BLaER1 treated with 17β-estradiol and CSF1 and Interleukin-3, amounts not matched to agents 10 nM and 100 nM (cell line): Measurements from ENCODE around the gene WNT3.

ENCODE experiments used
- H3K27ac ChIP-seq, 11 experiments: shearing (Covaris generic); formaldehyde crosslinking; 2 replicates each; pipeline ENCODE4 v1.8.1; 2022
- H3K27me3 ChIP-seq, 11 experiments: shearing (Covaris generic); formaldehyde crosslinking; 2 replicates each; pipeline ENCODE4 v1.8.1; 2022
- H3K36me3 ChIP-seq, 11 experiments: shearing (Covaris generic); formaldehyde crosslinking; 2 replicates each; pipeline ENCODE4 v1.8.1; 2022
- H3K4me1 ChIP-seq, 10 experiments: shearing (Covaris generic); formaldehyde crosslinking; 2 replicates each; pipeline ENCODE4 v1.8.1; 2022
- H3K4me2 ChIP-seq, 11 experiments: shearing (Covaris generic); formaldehyde crosslinking; 2 replicates each; pipeline ENCODE4 v1.8.1; 2022
- H3K4me3 ChIP-seq, 10 experiments: shearing (Covaris generic); formaldehyde crosslinking; 2 replicates each; pipeline ENCODE4 v1.8.1; 2022
- H3K9ac ChIP-seq, 11 experiments: shearing (Covaris generic); formaldehyde crosslinking; 2 replicates each; pipeline ENCODE4 v1.8.1; 2022
- H3K9me3 ChIP-seq, 11 experiments: shearing (Covaris generic); formaldehyde crosslinking; replicated peaks in 1 of 11; 2 replicates each; pipeline ENCODE4 v1.8.1; 2022
- H4K20me1 ChIP-seq, 11 experiments: shearing (Covaris generic); formaldehyde crosslinking; 2 replicates each; pipeline ENCODE4 v1.8.1; 2022
- Cebpa-rat ChIP-seq, 11 experiments: shearing (Covaris generic); IDR thresholded peaks; 2 replicates each; pipeline ENCODE4 v1.8.1; 2022

The WNT3 gene

GRCh38 chr17:46854948-46855347 is 36.5 kb upstream of the WNT3 start:
- Histone ChIP-seq H3K27me3 (peaks cover 38 to 48% (median 45%) of the 10 kb centered on the region in 11 experiments), H3K27ac (no peak overlapping the region), H3K9ac (no peak overlapping the region), H3K4me3 (no peak overlapping the region), H3K4me1 (peaks cover 7 to 13% (median 10%) of the 10 kb centered on the region in 10 experiments; a peak in 15 of 20 replicates), H3K9me3 (no peaks in the 10 kb centered on the region), H4K20me1 (peaks cover 0 to 16% (median 0%) of the 10 kb centered on the region in 11 experiments; a peak in 4 of 22 replicates), H3K36me3 (no peaks in the 10 kb centered on the region), H3K4me2 (no peak overlapping the region)
- no peak for TF ChIP-seq Cebpa-rat (IDR thresholded peaks at IDR 0.05)

GRCh38 chr17:46854515-46854914 is 36.0 kb upstream of the WNT3 start:
- H3K4me3 ChIP-seq: no peak overlapping the region
- H3K27ac ChIP-seq: no peak overlapping the region
- H4K20me1 ChIP-seq: peaks cover 0 to 16% (median 0%) of the 10 kb centered on the region in 11 experiments; a peak in 4 of 22 replicates
- H3K27me3 ChIP-seq: peaks cover 42 to 52% (median 50%) of the 10 kb centered on the region in 11 experiments
- H3K4me1 ChIP-seq: peaks cover 7 to 13% (median 10%) of the 10 kb centered on the region in 10 experiments; a peak in 15 of 20 replicates
- no peaks in the 10 kb centered on the region for H3K36me3 ChIP-seq
- TF ChIP-seq Cebpa-rat (IDR thresholded peaks at IDR 0.05): no peak
- no peak overlapping the region for H3K9ac ChIP-seq
- H3K9me3 ChIP-seq: no peaks in the 10 kb centered on the region
- no peak overlapping the region for H3K4me2 ChIP-seq

DNA sequence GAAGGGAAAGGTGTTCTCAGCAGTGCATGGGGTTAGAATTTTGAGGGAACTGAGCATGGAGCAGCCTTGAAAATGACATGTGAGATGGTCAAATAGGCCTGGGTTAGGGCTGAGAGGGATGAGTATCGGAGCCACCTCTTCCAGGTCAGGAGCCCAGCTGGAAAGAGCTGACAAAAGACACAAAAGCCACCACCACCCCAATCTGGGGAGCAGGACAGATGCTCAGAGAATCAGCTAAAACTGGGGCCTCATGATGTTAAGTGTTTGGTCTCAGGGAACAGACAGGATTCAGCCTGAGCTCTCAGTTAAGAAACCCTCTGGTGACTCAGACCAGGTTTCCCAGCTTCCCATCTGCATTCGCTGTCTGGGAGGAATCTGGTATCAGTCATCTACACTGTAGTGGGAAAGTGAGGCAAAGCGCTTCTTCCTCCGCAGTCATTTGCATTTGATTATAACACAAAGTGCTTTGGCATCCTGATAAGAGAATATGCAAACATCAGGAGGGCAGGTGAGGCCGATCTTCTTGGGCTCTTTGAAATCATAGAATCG is 35.5 kb upstream of the WNT3 start:
- Histone ChIP-seq H3K4me3 (no peak overlapping the region), H3K4me1 (peaks cover 7 to 13% (median 10%) of the 10 kb centered on the region in 10 experiments; a peak in 15 of 20 replicates), H4K20me1 (peaks cover 0 to 20% (median 0%) of the 10 kb centered on the region in 11 experiments; a peak in 5 of 22 replicates), H3K36me3 (no peaks in the 10 kb centered on the region), H3K27ac (no peak overlapping the region), H3K9ac (no peak overlapping the region), H3K9me3 (no peaks in the 10 kb centered on the region), H3K27me3 (peaks cover 47 to 57% (median 55%) of the 10 kb centered on the region in 11 experiments), H3K4me2 (no peak overlapping the region)
- no peak for TF ChIP-seq Cebpa-rat (IDR thresholded peaks at IDR 0.05)

GRCh38 chr17:46851029-46851741 is 32.7 kb upstream of the WNT3 start, which contains the start of gene WNT9B:
Gene WNT9B (plus strand): TSS chr17:46851583. CDS start chr17:46851639, 56 bp downstream.
- H3K9ac ChIP-seq: peak within 1 kb of the TSS in 3 of 11 experiments; percentile 6 to 58 (median 13); a peak in 2 of 22 replicates
- H3K4me2 ChIP-seq: peak within 1 kb of the TSS; percentile 54 to 86 (median 75)
- H3K36me3 ChIP-seq: no peaks in the 10 kb centered on the region
- H4K20me1 ChIP-seq: peaks cover 0 to 20% (median 0%) of the 10 kb centered on the region in 11 experiments; a peak in 5 of 22 replicates
- H3K9me3 ChIP-seq: no peaks in the 10 kb centered on the region
- no peak for TF ChIP-seq Cebpa-rat (IDR thresholded peaks at IDR 0.05)
- peak within 1 kb of the TSS; percentile 28 to 61 (median 46); a peak in 18 of 20 replicates for H3K4me3 ChIP-seq
- H3K27me3 ChIP-seq: peaks cover 49 to 67% (median 61%) of the 10 kb centered on the region in 11 experiments
- peaks cover 7 to 13% (median 10%) of the 10 kb centered on the region in 10 experiments; a peak in 15 of 20 replicates for H3K4me1 ChIP-seq
- no peak within 1 kb of the TSS for H3K27ac ChIP-seq

- Histone ChIP-seq H3K4me1 (peaks cover 7 to 13% (median 10%) of the 10 kb centered on the region in 10 experiments; a peak in 15 of 20 replicates), H3K9me3 (no peaks in the 10 kb centered on the region), H3K4me2 (no peak overlapping the region), H3K36me3 (no peaks in the 10 kb centered on the region), H3K27me3 (peaks cover 49 to 67% (median 61%) of the 10 kb centered on the region in 11 experiments), H3K9ac (no peak overlapping the region), H3K27ac (no peak overlapping the region), H3K4me3 (no peak overlapping the region), H4K20me1 (peaks cover 0 to 20% (median 0%) of the 10 kb centered on the region in 11 experiments; a peak in 5 of 22 replicates)
- TF ChIP-seq Cebpa-rat (IDR thresholded peaks at IDR 0.05): no peak
Observed at GRCh38 chr17:46850688-46851028, 32.2 kb upstream of the WNT3 start.

DNA sequence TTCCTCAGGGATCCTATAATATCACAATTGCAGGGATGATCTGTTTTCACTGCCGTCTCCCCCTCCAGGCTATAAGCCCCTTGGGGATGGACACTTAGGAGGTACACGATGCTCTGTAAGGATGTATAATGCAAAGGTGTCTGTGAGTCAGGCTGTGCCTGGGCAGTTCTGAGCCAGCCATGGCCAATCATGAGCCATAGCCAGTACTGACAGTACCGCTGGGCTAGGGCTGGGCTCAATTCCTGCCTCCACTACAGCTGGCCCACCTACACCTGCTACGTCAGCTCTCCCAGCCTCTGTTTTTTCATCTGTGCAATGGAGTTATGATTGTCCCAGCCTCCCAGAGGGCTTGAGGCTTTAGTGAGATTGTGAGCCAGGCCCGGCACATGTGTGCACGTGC is 30.0 kb upstream of the WNT3 start:
- H3K27me3 ChIP-seq: peaks cover 46 to 56% (median 51%) of the 10 kb centered on the region in 11 experiments
- H3K27ac ChIP-seq: no peak overlapping the region
- H3K4me1 ChIP-seq: peaks cover 12 to 32% (median 28%) of the 10 kb centered on the region in 10 experiments; a peak in 19 of 20 replicates
- no peaks in the 10 kb centered on the region for H3K36me3 ChIP-seq
- H3K9me3 ChIP-seq: peaks cover 0 to 1% (median 0%) of the 10 kb centered on the region in 11 experiments; a peak in 1 of 22 replicates
- no peak overlapping the region for H3K4me2 ChIP-seq
- no peak overlapping the region for H3K9ac ChIP-seq
- peaks cover 0 to 20% (median 0%) of the 10 kb centered on the region in 11 experiments; a peak in 5 of 22 replicates for H4K20me1 ChIP-seq
- no peak overlapping the region for H3K4me3 ChIP-seq
- TF ChIP-seq Cebpa-rat (IDR thresholded peaks at IDR 0.05): no peak

DNA sequence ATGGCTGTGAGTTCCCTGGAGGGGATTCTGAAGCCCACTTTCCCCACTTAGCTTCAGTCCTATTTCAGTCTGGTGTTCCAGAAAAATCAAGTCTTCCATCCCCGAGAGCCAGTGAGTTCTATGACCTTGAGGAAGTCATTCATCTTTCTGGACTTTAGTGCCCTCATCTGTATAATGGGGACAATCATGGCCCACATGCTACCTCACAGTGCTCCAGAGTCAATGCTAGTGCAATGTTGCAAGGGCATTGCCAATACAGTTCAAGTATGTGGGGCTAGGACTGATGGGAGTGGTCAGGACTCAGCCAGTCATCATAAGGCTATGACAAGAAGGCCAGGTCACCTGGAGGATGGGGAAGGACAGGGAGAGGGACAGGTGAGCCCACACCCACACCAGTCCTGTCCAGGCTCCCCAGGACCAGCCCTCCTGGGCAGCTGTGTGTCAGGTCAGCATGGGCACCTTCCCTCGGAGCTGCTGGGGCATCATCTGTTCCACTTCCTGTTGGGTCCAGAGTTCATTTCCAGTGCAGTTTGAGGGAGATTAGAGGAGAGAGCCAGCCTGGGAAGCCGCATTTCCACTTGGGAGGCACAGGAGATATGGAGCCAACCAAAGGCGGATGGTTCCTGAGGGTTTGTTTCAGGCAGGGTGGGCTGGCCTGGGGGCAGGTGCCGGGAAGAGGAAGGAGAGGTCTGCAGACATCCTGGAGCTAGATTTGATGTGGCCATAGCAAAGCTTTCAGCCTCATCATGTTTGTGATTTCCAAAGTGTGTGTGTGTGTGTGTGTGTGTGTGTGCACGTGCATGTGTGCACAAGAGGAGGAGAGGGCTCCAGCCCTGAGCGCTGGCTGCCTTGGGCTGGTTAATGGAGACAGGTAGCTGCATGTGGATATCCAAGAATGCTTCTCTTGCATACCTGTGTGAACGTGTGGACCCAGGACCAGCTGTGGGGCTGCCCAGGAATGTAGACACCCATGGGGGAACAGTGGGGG is 29.0 kb upstream of the WNT3 start:
- H3K36me3 ChIP-seq: no peaks in the 10 kb centered on the region
- no peak overlapping the region for H3K4me2 ChIP-seq
- no peak for TF ChIP-seq Cebpa-rat (IDR thresholded peaks at IDR 0.05)
- peaks cover 36 to 45% (median 41%) of the 10 kb centered on the region in 11 experiments for H3K27me3 ChIP-seq
- no peak overlapping the region for H3K9ac ChIP-seq
- peaks cover 0 to 20% (median 0%) of the 10 kb centered on the region in 11 experiments; a peak in 5 of 22 replicates for H4K20me1 ChIP-seq
- H3K27ac ChIP-seq: no peak overlapping the region
- peaks cover 12 to 30% (median 28%) of the 10 kb centered on the region in 10 experiments; a peak in 19 of 20 replicates for H3K4me1 ChIP-seq
- peaks cover 7 to 11% (median 10%) of the 10 kb centered on the region in 11 experiments for H3K9me3 ChIP-seq
- H3K4me3 ChIP-seq: no peak overlapping the region

- Histone ChIP-seq H3K9ac (no peak overlapping the region), H3K36me3 (no peaks in the 10 kb centered on the region), H3K4me2 (no peak overlapping the region), H4K20me1 (no peaks in the 10 kb centered on the region; a peak in 1 of 22 replicates), H3K27me3 (peaks cover 0 to 15% (median 9%) of the 10 kb centered on the region in 11 experiments; a peak in 9 of 22 replicates), H3K9me3 (peaks cover 7 to 30% (median 28%) of the 10 kb centered on the region in 11 experiments), H3K4me3 (no peak overlapping the region), H3K4me1 (peaks cover 5 to 19% (median 17%) of the 10 kb centered on the region in 10 experiments; a peak in 18 of 20 replicates), H3K27ac (no peak overlapping the region)
- TF ChIP-seq Cebpa-rat (IDR thresholded peaks at IDR 0.05): no peak
Observed at GRCh38 chr17:46842835-46843234, 24.3 kb upstream of the WNT3 start.
